ENCODE results near the gene ZNF423. TPM values are rescaled to one million over a fixed set of nuclear protein-coding genes. Genes with fewer than 3 reads are reported as not detected.
A peak's percentile ranks its signal among the peaks of the same experiment; 100 is the strongest.

Gene ZNF423
- total and polyA plus RNA-seq, 7 donors, result 2.3 to 30.7 (median 14.4) TPM

GRCh38 chr16:49628148-49628547 is 227.8 kb downstream of the ZNF423 start:
- H3K4me3 ChIP-seq, result no peak overlapping the region
- H3K4me1 ChIP-seq, result peaks cover 6% of the 10 kb centered on the region
- DNase-seq (no peak), ATAC-seq (no peak)
- H3K36me3 ChIP-seq (ENCODE audit: insufficient read depth in 1 of 2, low read depth in 1 of 2), result peaks cover 0 to 19% of the 10 kb centered on the region in 2 donors
- no peaks in the 10 kb centered on the region for H3K27me3 ChIP-seq (ENCODE audit: insufficient read depth in 3 of 3, low read length in 2 of 3)
- 95 to 99% (median 97%) methylated on average over 3 of the region's 3 CpGs for WGBS, 3 donors
- TF ChIP-seq CTCF (IDR thresholded peaks at IDR 0.05), result no peak
- no peak overlapping the region for H3K27ac ChIP-seq
- intact Hi-C loops (cut with DNase I), result no loop called here
- H3K9me3 ChIP-seq, result no peaks in the 10 kb centered on the region

- Histone ChIP-seq H3K4me1 (peaks cover 5% of the 10 kb centered on the region), H3K36me3 (ENCODE audit: insufficient read depth in 1 of 2, low read depth in 1 of 2) (peaks cover 0 to 19% of the 10 kb centered on the region in 2 donors), H3K4me3 (no peak overlapping the region), H3K27me3 (ENCODE audit: insufficient read depth in 3 of 3, low read length in 2 of 3) (no peaks in the 10 kb centered on the region), H3K9me3 (no peaks in the 10 kb centered on the region), H3K27ac (no peak overlapping the region)
- no peak for TF ChIP-seq CTCF (IDR thresholded peaks at IDR 0.05)
- DNase-seq, result no peak
- WGBS, 3 donors, result 66 to 79% (median 67%) methylated on average over 3 of the region's 3 CpGs
- intact Hi-C loops (cut with DNase I), result no loop called here
- no peak for ATAC-seq
Observed at GRCh38 chr16:49625311-49626065, 230.4 kb downstream of the ZNF423 start.

GRCh38 chr16:49623501-49624266 is 232.2 kb downstream of the ZNF423 start:
- Histone ChIP-seq H3K27ac (no peak overlapping the region), H3K4me3 (no peak overlapping the region), H3K9me3 (no peaks in the 10 kb centered on the region), H3K27me3 (ENCODE audit: insufficient read depth in 3 of 3, low read length in 2 of 3) (no peaks in the 10 kb centered on the region), H3K4me1 (peaks cover 15% of the 10 kb centered on the region), H3K36me3 (ENCODE audit: insufficient read depth in 1 of 2, low read depth in 1 of 2) (peaks cover 0 to 19% of the 10 kb centered on the region in 2 donors)
- intact Hi-C loops (cut with DNase I), result no loop called here
- WGBS, 3 donors, result 86 to 91% (median 88%) methylated on average over 8 of the region's 8 CpGs
- ATAC-seq (no peak), DNase-seq (no peak)
- no peak for TF ChIP-seq CTCF (IDR thresholded peaks at IDR 0.05)

- no peak overlapping the region for H3K27ac ChIP-seq
- peak in 1 of 2 donors; percentile 41 for DNase-seq
- WGBS, 3 donors, result 85 to 94% (median 88%) methylated on average over 17 of the region's 17 CpGs
Observed at GRCh38 chr16:49622421-49623402, 233.2 kb downstream of the ZNF423 start.

More at GRCh38 chr16:49622421-49623402, 233.2 kb downstream of the ZNF423 start:
- Histone ChIP-seq H3K4me3 (no peak overlapping the region), H3K4me1 (peaks cover 15% of the 10 kb centered on the region), H3K27me3 (ENCODE audit: insufficient read depth in 3 of 3, low read length in 2 of 3) (no peaks in the 10 kb centered on the region), H3K9me3 (no peaks in the 10 kb centered on the region), H3K36me3 (ENCODE audit: insufficient read depth in 1 of 2, low read depth in 1 of 2) (peaks cover 0 to 19% of the 10 kb centered on the region in 2 donors)
- intact Hi-C loops (cut with DNase I), result no loop called here
- TF ChIP-seq CTCF (IDR thresholded peaks at IDR 0.05), result no peak
- peak in 3 of 4 donors; percentile 27 to 57 (median 45) for ATAC-seq

All from psoas muscle (tissue), 8 donors.